Posterior cingulate gyrus (tissue), 11 donors: Measurements from ENCODE around the gene ACVR2A.
A peak's percentile ranks its signal among the peaks of the same experiment; 100 is the strongest.

Experiments used
- DNase-seq, 10 donors: peaks; one replicate each; pipeline versions ENCODE4 v3.0.0 to v3.0.0-alpha.2; 2020 to 2021; ENCODE audit warnings: mixed read lengths in 3 of 10
- intact Hi-C: fragments of 100-400 bp; cut with DNase I; formaldehyde crosslinking; loops from one replicate; pipeline ENCODE4 v1.15.1; 2023

Gene ACVR2A

GRCh38 chr2:147851244-147851930 is 6.6 kb downstream of the ACVR2A start:
- DNase-seq: no peak
- intact Hi-C loops: no loop called here

- intact Hi-C loops: no loop called here
- no peak for DNase-seq
Measured at GRCh38 chr2:147854557-147855134, 9.8 kb downstream of the ACVR2A start.

- intact Hi-C loops: no loop called here
- no peak for DNase-seq
Measured at GRCh38 chr2:147855316-147855715, 10.5 kb downstream of the ACVR2A start.

- intact Hi-C loops: no loop called here
- DNase-seq: no peak
Measured at GRCh38 chr2:147855977-147856376, 11.1 kb downstream of the ACVR2A start.

- intact Hi-C loops: no loop called here
- DNase-seq: peak in 1 of 10 donors; percentile 33
Measured at GRCh38 chr2:147860009-147860408, 15.2 kb downstream of the ACVR2A start.

GRCh38 chr2:147862859-147863516 is 18.2 kb downstream of the ACVR2A start:
- intact Hi-C loops: no loop called here
- no peak for DNase-seq

- intact Hi-C loops: no loop called here
- no peak for DNase-seq
Measured at GRCh38 chr2:147863835-147864234, 19.0 kb downstream of the ACVR2A start.

GRCh38 chr2:147865560-147865959 is 20.7 kb downstream of the ACVR2A start:
- intact Hi-C loops: no loop called here
- no peak for DNase-seq

- intact Hi-C loops: no loop called here
Measured at GRCh38 chr2:147867050-147867449, 22.2 kb downstream of the ACVR2A start.

GRCh38 chr2:147869934-147870333 is 25.1 kb downstream of the ACVR2A start:
- intact Hi-C loops: no loop called here
- no peak for DNase-seq

More at GRCh38 chr2:147867050-147867449, 22.2 kb downstream of the ACVR2A start:
- no peak for DNase-seq

GRCh38 chr2:147872967-147873366 is 28.1 kb downstream of the ACVR2A start:
- no peak for DNase-seq
- intact Hi-C loops: no loop called here

GRCh38 chr2:147873859-147874483 is 29.1 kb downstream of the ACVR2A start:
- no peak for DNase-seq
- intact Hi-C loops: no loop called here

GRCh38 chr2:147879846-147880245 is 35.0 kb downstream of the ACVR2A start:
- intact Hi-C loops: no loop called here
- DNase-seq: no peak

GRCh38 chr2:147882631-147883030 is 37.8 kb downstream of the ACVR2A start:
- no peak for DNase-seq
- intact Hi-C loops: no loop called here

GRCh38 chr2:147884830-147885229 is 40.0 kb downstream of the ACVR2A start:
- no peak for DNase-seq
- intact Hi-C loops: no loop called here

GRCh38 chr2:147886136-147886535 is 41.3 kb downstream of the ACVR2A start:
- no peak for DNase-seq
- intact Hi-C loops: no loop called here

- no peak for DNase-seq
- intact Hi-C loops: no loop called here
Measured at GRCh38 chr2:147888680-147889079, 43.9 kb downstream of the ACVR2A start.

GRCh38 chr2:147904051-147904450 is 59.2 kb downstream of the ACVR2A start:
- no peak for DNase-seq
- intact Hi-C loops: loop anchor here (5.0 kb wide), 1 partner anchor 57 kb away; the partner anchor contains the start of gene ACVR2A

GRCh38 chr2:147909178-147909577 is 64.3 kb downstream of the ACVR2A start:
- intact Hi-C loops: no loop called here
- no peak for DNase-seq

- DNase-seq: peak in 2 of 10 donors; percentile 4 to 9
- intact Hi-C loops: loop anchor here (2.0 kb wide), 3 partner anchors 828 to 1176 kb away; no protein-coding TSS in a partner anchor
Measured at GRCh38 chr2:147910990-147911473, 66.2 kb downstream of the ACVR2A start.
